Body of pancreas (tissue), 4 donors: Measurements from ENCODE around the gene TOMM6. TPM values are rescaled to one million over a fixed set of nuclear protein-coding genes. Genes with fewer than 3 reads are reported as not detected.
A peak's percentile ranks its signal among the peaks of the same experiment; 100 is the strongest.

Experiments used
- ATAC-seq: fragments of 150-250 bp; one replicate; pipeline ENCODE4 v1.9.1; 2016
- DNase-seq, 4 donors: peaks; one replicate each; pipeline ENCODE4 v3.0.0-alpha.2; 2019
- H3K27ac ChIP-seq, 4 donors: fragments of 200-600 bp; sonication (generic); 1 replicate in 3 of 4; 2 replicates in 1 of 4; pipeline versions ENCODE4 v1.5.1 to v1.6.1; 2016 to 2019; ENCODE audit warnings: mild to moderate bottlenecking in 1 of 4, mixed read lengths in 1 of 4, moderate library complexity in 1 of 4
- H3K27me3 ChIP-seq, 2 donors: fragments of 200-600 bp; sonication (generic); one replicate each; pipeline ENCODE4 v1.6.0; 2016; ENCODE audit warnings: mild to moderate bottlenecking in 1 of 2
- H3K36me3 ChIP-seq, 2 donors: fragments of 200-600 bp; sonication (generic); replicated peaks in 1 of 2; 2 replicates each; pipeline ENCODE4 v1.5.1; 2016; ENCODE audit warnings: low read depth in 2 of 2; ENCODE audit not compliant: insufficient read depth in 1 of 2
- H3K4me1 ChIP-seq: fragments of 200-600 bp; sonication (generic); one replicate; pipeline ENCODE4 v1.6.0; 2016
- H3K4me3 ChIP-seq, 2 donors: fragments of 200-600 bp; sonication (generic); 1 replicate in 1 of 2; 2 replicates in 1 of 2; pipeline ENCODE4 v1.5.1; 2016 to 2019
- H3K9me3 ChIP-seq, 3 donors: fragments of 200-600 bp; sonication (generic); 1 replicate in 2 of 3; 2 replicates in 1 of 3; pipeline ENCODE4 v1.5.1; 2016
- POLR2A ChIP-seq, 3 donors: fragments of 450-650 bp; IDR thresholded peaks; one replicate each; pipeline ENCODE4 v1.6.1; 2016; ENCODE audit warnings: antibody characterized with exemption in 3 of 3, mild to moderate bottlenecking in 2 of 3
- WGBS, 2 donors: methylation state at CpG; one replicate each; pipeline ENCODE4 v1.1.5; 2017; 5-methylcytosine and 5-hydroxymethylcytosine counted together
- intact Hi-C: fragments of 100-400 bp; cut with DNase I; formaldehyde crosslinking; loops from one replicate; pipeline ENCODE4 v1.15.1; 2023
- total RNA-seq, 2 donors: library from RNA; depleted of rRNA; stranded (reverse); fragments of >200 nt; gene quantifications; one replicate each; pipeline ENCODE4 v1.1.0, GENCODE V29; 2016
- TF ChIP-seq, protein P1 (sequence below), 7 experiments: fragments of 450-650 bp in 4 of 7; fragments of 200-600 bp in 3 of 7; sonication (generic) in 3 of 7; IDR thresholded peaks; one replicate each; pipeline ENCODE4 v1.5.1; 2016 to 2019; ENCODE audit warnings: antibody characterized with exemption in 7 of 7

Gene TOMM6
- total RNA-seq, 2 donors from 2014 or later: 83.5 to 127 TPM

DNA sequence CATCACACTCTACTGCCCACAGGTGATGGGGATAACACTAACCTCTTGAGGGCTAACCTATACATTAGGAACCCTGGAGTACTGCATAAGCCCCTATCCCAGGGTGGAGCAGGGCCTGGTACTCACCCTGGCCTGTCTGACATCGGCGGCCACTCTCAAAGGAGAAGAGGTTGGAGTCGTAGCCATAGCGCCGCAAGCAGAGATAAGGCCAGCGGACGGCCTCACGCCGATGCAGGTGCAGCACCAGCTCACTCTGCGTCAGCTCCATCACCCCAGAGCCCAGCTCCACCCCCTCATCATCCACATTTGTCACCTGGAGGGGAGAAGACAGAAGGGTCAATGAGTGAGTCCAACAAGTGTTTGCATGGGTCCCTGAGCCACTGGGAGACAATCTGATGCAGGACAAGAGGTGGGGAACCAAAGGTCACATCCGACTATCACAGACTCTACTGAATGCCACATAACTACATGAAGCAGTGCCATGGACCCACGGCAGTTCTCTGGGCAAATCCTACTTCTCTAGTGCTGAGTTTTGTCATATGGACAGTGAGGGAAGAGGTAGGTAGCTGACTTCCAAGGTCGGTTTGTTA is 12.1 kb upstream of the TOMM6 start:
- Histone ChIP-seq H3K27ac (no peak overlapping the region), H3K36me3 (peaks cover 0 to 10% of the 10 kb centered on the region in 2 donors), H3K4me1 (peaks cover 10% of the 10 kb centered on the region), H3K9me3 (no peaks in the 10 kb centered on the region), H3K27me3 (no peaks in the 10 kb centered on the region), H3K4me3 (no peak overlapping the region)
- WGBS, 2 donors: 74 to 83% methylated on average over 5 to 13 of the region's 13 CpGs
- intact Hi-C loops: loop anchor here (5.0 kb wide), 1 partner anchor 257 kb away; no protein-coding TSS in a partner anchor
- TF ChIP-seq, protein P1, sequence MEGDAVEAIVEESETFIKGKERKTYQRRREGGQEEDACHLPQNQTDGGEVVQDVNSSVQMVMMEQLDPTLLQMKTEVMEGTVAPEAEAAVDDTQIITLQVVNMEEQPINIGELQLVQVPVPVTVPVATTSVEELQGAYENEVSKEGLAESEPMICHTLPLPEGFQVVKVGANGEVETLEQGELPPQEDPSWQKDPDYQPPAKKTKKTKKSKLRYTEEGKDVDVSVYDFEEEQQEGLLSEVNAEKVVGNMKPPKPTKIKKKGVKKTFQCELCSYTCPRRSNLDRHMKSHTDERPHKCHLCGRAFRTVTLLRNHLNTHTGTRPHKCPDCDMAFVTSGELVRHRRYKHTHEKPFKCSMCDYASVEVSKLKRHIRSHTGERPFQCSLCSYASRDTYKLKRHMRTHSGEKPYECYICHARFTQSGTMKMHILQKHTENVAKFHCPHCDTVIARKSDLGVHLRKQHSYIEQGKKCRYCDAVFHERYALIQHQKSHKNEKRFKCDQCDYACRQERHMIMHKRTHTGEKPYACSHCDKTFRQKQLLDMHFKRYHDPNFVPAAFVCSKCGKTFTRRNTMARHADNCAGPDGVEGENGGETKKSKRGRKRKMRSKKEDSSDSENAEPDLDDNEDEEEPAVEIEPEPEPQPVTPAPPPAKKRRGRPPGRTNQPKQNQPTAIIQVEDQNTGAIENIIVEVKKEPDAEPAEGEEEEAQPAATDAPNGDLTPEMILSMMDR (IDR thresholded peaks at IDR 0.05): no peak
- TF ChIP-seq POLR2A (IDR thresholded peaks at IDR 0.05): no peak
- DNase-seq (no peak), ATAC-seq (no peak)

DNA sequence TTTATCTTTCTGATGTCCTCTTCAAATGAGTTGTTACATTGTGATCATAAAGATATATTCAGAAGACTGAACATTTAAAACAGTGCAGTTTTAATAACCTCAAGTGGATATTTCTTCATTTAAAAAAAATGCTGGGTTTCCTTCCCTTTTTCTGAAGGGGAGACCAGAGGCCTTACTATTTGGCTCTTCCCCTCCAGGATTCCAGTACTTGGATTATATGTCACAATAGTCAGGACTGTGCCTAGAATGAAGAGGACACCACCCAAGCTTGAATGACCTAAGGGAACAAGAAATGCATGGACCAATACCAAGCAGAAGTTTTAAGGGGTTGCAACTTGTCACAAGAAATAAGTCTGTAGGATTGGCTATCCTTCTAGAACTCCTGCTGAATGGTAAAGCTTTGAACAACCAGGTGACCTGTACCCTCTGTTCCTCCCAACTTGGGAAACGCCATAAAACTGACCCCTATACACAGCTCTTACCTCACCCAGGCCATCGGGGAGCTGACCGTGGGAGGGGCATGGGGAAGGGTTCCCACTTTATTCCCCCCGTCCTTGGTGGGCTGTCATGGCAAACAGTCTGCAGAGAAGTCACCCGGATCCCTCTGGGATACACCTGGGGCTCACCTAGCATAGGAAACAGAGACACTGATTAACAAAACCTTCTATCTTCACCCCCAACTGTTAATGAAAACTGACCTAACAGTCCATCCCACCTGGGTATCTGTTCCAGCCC is 9.8 kb upstream of the TOMM6 start:
- ATAC-seq: no peak
- 75% methylated on average over 5 of the region's 5 CpGs for WGBS, 2 donors
- Histone ChIP-seq H3K4me1 (peaks cover 27% of the 10 kb centered on the region), H3K9me3 (no peaks in the 10 kb centered on the region), H3K4me3 (no peak overlapping the region), H3K27me3 (no peaks in the 10 kb centered on the region), H3K27ac (no peak overlapping the region), H3K36me3 (peaks cover 0 to 3% of the 10 kb centered on the region in 2 donors)
- TF ChIP-seq, protein P1 (IDR thresholded peaks at IDR 0.05): no peak
- TF ChIP-seq POLR2A (IDR thresholded peaks at IDR 0.05): no peak
- intact Hi-C loops: loop anchor here (5.0 kb wide), 1 partner anchor 255 kb away; no protein-coding TSS in a partner anchor
- no peak for DNase-seq

- H3K9me3 ChIP-seq: no peaks in the 10 kb centered on the region
- peaks cover 35% of the 10 kb centered on the region for H3K4me1 ChIP-seq
- no peak overlapping the region for H3K27ac ChIP-seq
- WGBS, 2 donors: 12 to 21% methylated on average over 6 of the region's 6 CpGs
- DNase-seq (no peak), ATAC-seq (no peak)
- no peaks in the 10 kb centered on the region for H3K27me3 ChIP-seq
- peaks cover 0 to 3% of the 10 kb centered on the region in 2 donors for H3K36me3 ChIP-seq
- H3K4me3 ChIP-seq: no peak overlapping the region
- intact Hi-C loops: loop anchor here (5.0 kb wide), 1 partner anchor 253 kb away; no protein-coding TSS in a partner anchor
- TF ChIP-seq, protein P1 (IDR thresholded peaks at IDR 0.05): no peak
- TF ChIP-seq POLR2A (IDR thresholded peaks at IDR 0.05): no peak
Measured at GRCh38 chr6:41778895-41779294, 8.6 kb upstream of the TOMM6 start.

DNA sequence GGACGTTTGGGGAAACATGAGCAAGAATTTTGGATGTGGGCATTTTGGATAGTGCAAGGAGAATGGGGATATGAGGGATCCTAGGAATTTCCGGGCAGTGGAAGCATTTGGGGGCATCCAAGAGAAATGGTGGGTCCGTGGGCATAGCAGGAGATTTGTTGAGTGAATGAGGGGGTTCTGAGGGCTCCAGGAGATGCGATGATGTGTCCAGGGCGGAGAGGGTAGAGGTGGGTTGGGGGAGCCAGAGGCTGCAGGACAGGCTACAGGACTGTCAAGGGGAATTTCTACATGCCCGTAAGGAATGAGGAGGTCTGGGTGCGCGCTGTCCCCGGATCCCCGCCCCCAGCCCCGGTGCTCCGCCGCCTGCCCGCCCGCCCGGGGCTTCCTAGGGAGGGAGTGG is 8.2 kb upstream of the TOMM6 start:
- Histone ChIP-seq H3K9me3 (no peaks in the 10 kb centered on the region), H3K27ac (peak overlapping the region in 1 of 4 donors; percentile 22), H3K27me3 (no peaks in the 10 kb centered on the region), H3K4me1 (peaks cover 40% of the 10 kb centered on the region), H3K36me3 (peaks cover 0 to 3% of the 10 kb centered on the region in 2 donors), H3K4me3 (no peak overlapping the region)
- no peak for TF ChIP-seq POLR2A (IDR thresholded peaks at IDR 0.05)
- TF ChIP-seq, protein P1 (IDR thresholded peaks at IDR 0.05): no peak
- 2% methylated on average over 16 of the region's 16 CpGs for WGBS, 2 donors
- DNase-seq (peak in 1 of 4 donors; percentile 18), ATAC-seq (no peak)
- intact Hi-C loops: loop anchor here (5.0 kb wide), 1 partner anchor 253 kb away; no protein-coding TSS in a partner anchor
